Mammary epithelial cell (primary cell): Measurements from ENCODE around the gene KLHDC10.

Experiments used
- CTCF ChIP-seq, 2 donors: IDR thresholded peaks in 1 of 2; conservative IDR thresholded peaks in 1 of 2; 2 replicates each; pipeline ENCODE4 v1.5.1; 2011 to 2012; ENCODE audit warnings: inconsistent platforms in 2 of 2, low read length in 2 of 2, mild to moderate bottlenecking in 2 of 2, control low read depth in 1 of 2, low read depth in 1 of 2; ENCODE audit not compliant: insufficient read depth in 1 of 2; ENCODE audit errors: extremely low read depth in 1 of 2
- EZH2 ChIP-seq: IDR thresholded peaks from 2 replicates; pipeline ENCODE4 v1.6.1; 2012; ENCODE audit warnings: low read length, inconsistent platforms, borderline replicate concordance

GRCh38 chr7:130134726-130135125 is 64.4 kb downstream of the KLHDC10 start:
- no peak for TF ChIP-seq CTCF (conservative IDR thresholded peaks at IDR 0.05 in 1 of 2, IDR thresholded peaks at IDR 0.05 in 1 of 2; ENCODE audit: extremely low read depth in 1 of 2, insufficient read depth in 1 of 2, low read depth in 1 of 2, low read length in 2 of 2)
- no peak for TF ChIP-seq EZH2
